ENCODE data around the gene EIF4B. TPM values are rescaled to one million over a fixed set of nuclear protein-coding genes. Genes with fewer than 3 reads are reported as not detected.

Gene EIF4B
- total RNA-seq, 1 experiment from 2014 or later, result 531 TPM

- ChIA-PET CTCF (no interaction called here), POLR2A (ENCODE audit: unreplicated experiment) (interaction anchor here (0.6 kb wide), 1 partner anchor 155 kb away, joined by 4 read pairs; no protein-coding TSS in a partner anchor)
- Histone ChIP-seq H3K9me3 (ENCODE audit: insufficient read depth, low read depth) (no peaks in the 10 kb centered on the region), H3K79me2 (ENCODE audit: low read depth) (no peaks in the 10 kb centered on the region), H3K36me3 (ENCODE audit: low read depth) (no peaks in the 10 kb centered on the region), H4K20me1 (ENCODE audit: insufficient read depth) (no peaks in the 10 kb centered on the region), H3K4me3 (no peak overlapping the region), H3K4me1 (replicated peaks; ENCODE audit: insufficient read depth) (peaks cover 20% of the 10 kb centered on the region), H2AFZ (no peak overlapping the region), H3K4me2 (no peak overlapping the region), H3K27ac (no peak overlapping the region), H3K9me2 (ENCODE audit: insufficient read depth) (no peaks in the 10 kb centered on the region), H3F3A (ENCODE audit: insufficient read depth, low read depth) (peaks cover 20% of the 10 kb centered on the region; the same call in 1 of the 2 replicates), H3K27me3 (ENCODE audit: insufficient read depth, low read depth) (no peaks in the 10 kb centered on the region)
- BruUV-seq (replicated peaks), result no TSS peak
- intact Hi-C loops (cut with micrococcal nuclease; ENCODE audit: unreplicated experiment), result loop anchor here (10.0 kb wide), 3 partner anchors 115 to 445 kb away; partner anchors contain the start of genes ITGB7, NPFF and TARBP2
- DNase-seq, result peak in 1 of 2 experiments; percentile 5
- TF ChIP-seq CTCF (conservative IDR thresholded peaks at IDR 0.05) (no peak), EZH2 (IDR thresholded peaks at IDR 0.05; ENCODE audit: low read depth) (no peak)
Measured at GRCh38 chr12:53059434-53060063, 53.3 kb downstream of the EIF4B start.

- peak in 1 of 2 experiments; percentile 29 for DNase-seq
- H3K9me3 ChIP-seq (ENCODE audit: insufficient read depth, low read depth), result no peaks in the 10 kb centered on the region
- CTCF ChIA-PET, result no interaction called here
- H2AFZ ChIP-seq, result no peak overlapping the region
- H3K79me2 ChIP-seq (ENCODE audit: low read depth), result no peaks in the 10 kb centered on the region
- TF ChIP-seq EZH2 (IDR thresholded peaks at IDR 0.05; ENCODE audit: low read depth) (no peak), CTCF (conservative IDR thresholded peaks at IDR 0.05) (no peak)
- H3K36me3 ChIP-seq (ENCODE audit: low read depth), result no peaks in the 10 kb centered on the region
- H3K4me1 ChIP-seq (replicated peaks; ENCODE audit: insufficient read depth), result peaks cover 20% of the 10 kb centered on the region
- POLR2A ChIA-PET (ENCODE audit: unreplicated experiment), result interaction anchor here (0.6 kb wide), 1 partner anchor 156 kb away, joined by 4 read pairs; no protein-coding TSS in a partner anchor
- H3K4me3 ChIP-seq, result no peak overlapping the region
- H3K27ac ChIP-seq, result no peak overlapping the region
- no peaks in the 10 kb centered on the region for H4K20me1 ChIP-seq (ENCODE audit: insufficient read depth)
- BruUV-seq (replicated peaks), result no TSS peak
- H3K4me2 ChIP-seq, result no peak overlapping the region
- intact Hi-C loops (cut with micrococcal nuclease; ENCODE audit: unreplicated experiment), result loop anchor here (10.0 kb wide), 3 partner anchors 115 to 445 kb away; partner anchors contain the start of genes ITGB7, NPFF and TARBP2
- no peaks in the 10 kb centered on the region for H3K27me3 ChIP-seq (ENCODE audit: insufficient read depth, low read depth)
- no peaks in the 10 kb centered on the region for H3K9me2 ChIP-seq (ENCODE audit: insufficient read depth)
- peaks cover 17% of the 10 kb centered on the region; the same call in 1 of the 2 replicates for H3F3A ChIP-seq (ENCODE audit: insufficient read depth, low read depth)
Measured at GRCh38 chr12:53060064-53060720, 53.9 kb downstream of the EIF4B start.

- ChIA-PET CTCF (interaction anchor here (0.6 to 1.6 kb wide), 4 partner anchors 11 to 361 kb away, joined by 3 to 14 read pairs (median 6); partner anchors contain the start of gene AAAS), POLR2A (ENCODE audit: unreplicated experiment) (interaction anchor here (0.5 to 0.7 kb wide), 3 partner anchors 13 to 234 kb away, joined by 3 read pairs; partner anchors contain the start of gene PFDN5)
- TF ChIP-seq EZH2 (IDR thresholded peaks at IDR 0.05; ENCODE audit: low read depth) (no peak), CTCF (conservative IDR thresholded peaks at IDR 0.05) (no peak)
- H4K20me1 ChIP-seq (ENCODE audit: insufficient read depth), result no peaks in the 10 kb centered on the region
- H3K36me3 ChIP-seq (ENCODE audit: low read depth), result no peaks in the 10 kb centered on the region
- peaks cover 17% of the 10 kb centered on the region; the same call in 1 of the 2 replicates for H3F3A ChIP-seq (ENCODE audit: insufficient read depth, low read depth)
- peaks cover 20% of the 10 kb centered on the region for H3K4me1 ChIP-seq (replicated peaks; ENCODE audit: insufficient read depth)
- no peak overlapping the region for H2AFZ ChIP-seq
- no peaks in the 10 kb centered on the region for H3K27me3 ChIP-seq (ENCODE audit: insufficient read depth, low read depth)
- H3K27ac ChIP-seq, result no peak overlapping the region
- no peaks in the 10 kb centered on the region for H3K9me3 ChIP-seq (ENCODE audit: insufficient read depth, low read depth)
- peak overlapping the region; percentile 66 for H3K4me2 ChIP-seq
- H3K4me3 ChIP-seq, result no peak overlapping the region
- BruUV-seq (replicated peaks), result no TSS peak
- no peaks in the 10 kb centered on the region for H3K9me2 ChIP-seq (ENCODE audit: insufficient read depth)
- intact Hi-C loops (cut with micrococcal nuclease; ENCODE audit: unreplicated experiment), result loop anchor here (10.0 kb wide), 3 partner anchors 114 to 444 kb away; partner anchors contain the start of genes ITGB7, NPFF and TARBP2
- DNase-seq, result no peak
- no peaks in the 10 kb centered on the region for H3K79me2 ChIP-seq (ENCODE audit: low read depth)
Measured at GRCh38 chr12:53060721-53061276, 54.5 kb downstream of the EIF4B start.
